ENCODE measurements around the gene MORC1.

Gene MORC1

GRCh38 chr3:109035082-109035481 lies 82.9 kb downstream of the MORC1 start:
- DNase-seq (ENCODE audit: low read depth in 2 of 3, low spot score in 2 of 3), result no peak

- DNase-seq (ENCODE audit: low read depth in 2 of 3, low spot score in 2 of 3), result no peak
These were observed 84.8 kb downstream of the MORC1 start for GRCh38 chr3:109033000-109033660.

- no peak for DNase-seq (ENCODE audit: low read depth in 2 of 3, low spot score in 2 of 3)
These were observed 89.2 kb downstream of the MORC1 start for GRCh38 chr3:109028753-109029152.

GRCh38 chr3:109026821-109027220 lies 91.1 kb downstream of the MORC1 start:
- no peak for DNase-seq (ENCODE audit: low read depth in 2 of 3, low spot score in 2 of 3)

GRCh38 chr3:109025896-109026295 lies 92.0 kb downstream of the MORC1 start:
- DNase-seq (ENCODE audit: low read depth in 2 of 3, low spot score in 2 of 3), result no peak

- DNase-seq (ENCODE audit: low read depth in 2 of 3, low spot score in 2 of 3), result no peak
These were observed 94.2 kb downstream of the MORC1 start for GRCh38 chr3:109023656-109024254.

GRCh38 chr3:109023167-109023566 lies 94.8 kb downstream of the MORC1 start:
- DNase-seq (ENCODE audit: low read depth in 2 of 3, low spot score in 2 of 3), result no peak

- DNase-seq (ENCODE audit: low read depth in 2 of 3, low spot score in 2 of 3), result no peak
These were observed 96.4 kb downstream of the MORC1 start for GRCh38 chr3:109021556-109021955.

GRCh38 chr3:109018828-109019227 lies 99.1 kb downstream of the MORC1 start:
- DNase-seq (ENCODE audit: low read depth in 2 of 3, low spot score in 2 of 3), result no peak

GRCh38 chr3:109005443-109005842 lies 112.5 kb downstream of the MORC1 start:
- DNase-seq (ENCODE audit: low read depth in 2 of 3, low spot score in 2 of 3), result no peak

GRCh38 chr3:108998436-108998835 lies 119.5 kb downstream of the MORC1 start:
- no peak for DNase-seq (ENCODE audit: low read depth in 2 of 3, low spot score in 2 of 3)

- no peak for DNase-seq (ENCODE audit: low read depth in 2 of 3, low spot score in 2 of 3)
These were observed 132.1 kb downstream of the MORC1 start for GRCh38 chr3:108985844-108986243.

GRCh38 chr3:108983051-108983450 lies 134.9 kb downstream of the MORC1 start:
- DNase-seq (ENCODE audit: low read depth in 2 of 3, low spot score in 2 of 3), result no peak

- no peak for DNase-seq (ENCODE audit: low read depth in 2 of 3, low spot score in 2 of 3)
These were observed 141.9 kb downstream of the MORC1 start for GRCh38 chr3:108976058-108976457.

GRCh38 chr3:108973019-108973418 lies 144.9 kb downstream of the MORC1 start:
- DNase-seq (ENCODE audit: low read depth in 2 of 3, low spot score in 2 of 3), result no peak

- no peak for DNase-seq (ENCODE audit: low read depth in 2 of 3, low spot score in 2 of 3)
These were observed 145.5 kb downstream of the MORC1 start for GRCh38 chr3:108972482-108972881.

- no peak for DNase-seq (ENCODE audit: low read depth in 2 of 3, low spot score in 2 of 3)
These were observed 147.4 kb downstream of the MORC1 start for GRCh38 chr3:108970561-108970960.

- no peak for DNase-seq (ENCODE audit: low read depth in 2 of 3, low spot score in 2 of 3)
These were observed 151.2 kb downstream of the MORC1 start for GRCh38 chr3:108966773-108967172.

GRCh38 chr3:108959017-108959416 lies 158.9 kb downstream of the MORC1 start:
- no peak for DNase-seq (ENCODE audit: low read depth in 2 of 3, low spot score in 2 of 3)

GRCh38 chr3:108953700-108954099 lies 164.2 kb downstream of the MORC1 start, which contains the start of gene GUCA1C:
Gene GUCA1C, minus strand, starts transcription at chr3:108953879. Its CDS starts 117 bp downstream, at chr3:108953762.
- DNase-seq (ENCODE audit: low read depth in 2 of 3, low spot score in 2 of 3), result no peak

GRCh38 chr3:108953210-108953609 lies 164.7 kb downstream of the MORC1 start:
- DNase-seq (ENCODE audit: low read depth in 2 of 3, low spot score in 2 of 3), result no peak

GRCh38 chr3:108951820-108952501 lies 166.0 kb downstream of the MORC1 start:
- no peak for DNase-seq (ENCODE audit: low read depth in 2 of 3, low spot score in 2 of 3)
